ENCODE data around the gene MTX1. TPM values are rescaled to one million over a fixed set of nuclear protein-coding genes. Genes with fewer than 3 reads are reported as not detected.
"Not testable (repeated sequence)": the region's sequence is repeated elsewhere in the genome, so short reads cannot be mapped to it uniquely, and the experiment has no call there.

The MTX1 gene
- total RNA-seq, 1 donor from 2014 or later: 15.3 TPM

- DNase-seq: not testable (repeated sequence)
These were observed 18.6 kb upstream of the MTX1 start for GRCh38 chr1:155189926-155190325.

GRCh38 chr1:155191904-155192303, 16.6 kb upstream of the MTX1 start:
- DNase-seq: no peak

DNA sequence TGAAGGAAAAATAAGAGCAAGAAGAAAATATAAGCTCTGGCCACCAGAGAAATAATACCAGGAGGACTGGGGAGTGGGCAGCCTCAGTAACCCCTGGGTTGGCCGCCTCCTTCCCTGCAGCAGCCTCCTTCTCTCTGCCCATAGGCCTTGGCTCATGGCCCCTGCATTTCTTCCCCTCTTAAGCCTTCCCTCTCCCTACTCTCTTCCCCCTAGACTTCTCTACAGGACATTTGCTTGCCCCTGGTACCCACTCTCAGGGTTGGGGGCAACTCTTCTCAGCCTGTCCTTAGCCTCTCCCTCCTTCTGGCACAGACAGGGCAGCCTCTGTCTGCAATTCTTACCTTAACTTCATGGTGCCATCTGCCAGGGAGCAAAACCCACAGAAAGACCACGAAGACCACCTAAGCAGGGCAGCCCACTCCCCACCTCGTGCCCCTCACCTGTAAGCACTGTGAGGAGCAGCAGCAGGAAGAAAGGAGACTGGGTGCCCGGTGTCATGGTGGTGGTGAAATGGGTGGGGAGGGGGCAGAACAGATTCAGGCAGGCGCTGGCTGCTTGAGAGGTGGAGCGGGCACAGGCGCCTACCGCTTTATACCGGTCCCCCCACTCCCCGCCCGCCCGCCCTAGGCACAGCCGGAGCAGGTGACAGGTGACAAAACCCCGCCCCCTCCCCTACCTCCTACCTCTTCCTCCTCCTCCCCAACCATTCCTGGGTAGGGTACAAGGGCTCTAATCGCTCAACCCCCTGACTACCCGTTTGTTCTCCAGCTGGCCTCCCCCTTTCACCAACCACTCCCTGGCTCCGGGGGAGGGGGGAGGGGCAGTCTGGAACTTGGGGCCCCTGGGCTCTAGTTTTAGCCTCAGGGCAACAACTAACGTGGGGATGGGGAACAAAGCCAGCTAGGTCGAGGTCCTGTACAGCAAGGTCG, 15.9 kb upstream of the MTX1 start:
- DNase-seq: no peak

GRCh38 chr1:155193275-155193990, 15.1 kb upstream of the MTX1 start:
- peak; percentile 43 for DNase-seq

DNA sequence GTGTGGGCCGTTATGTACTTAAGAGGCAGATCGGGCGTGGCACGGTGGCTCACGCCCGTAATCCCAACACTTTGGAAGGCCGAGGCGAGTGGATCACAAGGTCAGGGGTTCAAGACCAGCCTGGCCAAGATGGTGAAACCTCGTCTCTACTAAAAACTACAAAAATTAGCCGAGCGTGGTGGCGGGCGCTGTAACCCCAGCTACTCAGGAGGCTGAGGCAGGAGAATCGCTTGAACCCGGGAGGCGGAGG, 14.6 kb upstream of the MTX1 start:
- not testable (repeated sequence) for DNase-seq

DNA sequence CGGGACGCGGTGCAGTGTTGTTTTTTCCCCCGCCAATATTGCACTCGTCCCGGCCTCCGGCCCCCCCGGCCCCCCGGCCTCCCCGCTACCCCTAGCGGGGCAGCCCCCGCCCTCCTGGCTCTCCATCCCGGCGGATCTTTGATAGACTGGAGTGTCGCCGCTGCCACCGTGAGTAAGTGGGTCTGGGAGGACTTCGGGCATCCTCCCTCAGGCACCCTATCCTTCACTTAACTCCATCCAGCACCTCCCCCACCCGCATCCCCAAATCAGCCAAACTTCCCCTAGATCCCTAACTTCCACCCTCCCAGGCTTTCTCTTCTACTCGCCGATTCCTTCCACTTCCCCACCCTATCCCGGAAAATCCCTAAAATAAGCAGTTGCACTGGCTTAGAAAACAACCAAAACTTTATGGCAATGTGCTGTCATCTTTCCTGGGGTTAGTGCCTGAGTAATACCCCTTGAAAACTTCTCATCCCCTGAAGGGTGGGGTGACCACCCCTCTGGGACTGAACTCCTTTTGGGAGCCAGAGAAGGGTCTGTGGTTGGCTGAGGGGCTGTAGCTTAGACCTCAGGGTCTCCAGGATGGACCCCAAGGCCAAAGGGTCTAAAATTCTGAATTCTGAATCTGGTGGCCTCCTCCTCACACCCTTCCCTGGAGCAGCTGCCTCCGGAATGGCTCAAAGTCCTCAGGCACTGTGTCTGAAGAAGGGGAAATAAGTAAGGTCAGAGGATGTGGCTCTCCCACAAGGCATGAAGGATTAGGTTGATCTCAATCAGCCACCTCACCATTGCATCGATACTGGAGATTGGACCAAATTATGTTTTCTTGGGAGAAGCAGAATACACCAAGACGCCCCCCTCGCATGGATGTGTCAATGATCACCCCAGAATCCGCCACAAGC, 13.0 kb upstream of the MTX1 start:
- no peak for DNase-seq

DNA sequence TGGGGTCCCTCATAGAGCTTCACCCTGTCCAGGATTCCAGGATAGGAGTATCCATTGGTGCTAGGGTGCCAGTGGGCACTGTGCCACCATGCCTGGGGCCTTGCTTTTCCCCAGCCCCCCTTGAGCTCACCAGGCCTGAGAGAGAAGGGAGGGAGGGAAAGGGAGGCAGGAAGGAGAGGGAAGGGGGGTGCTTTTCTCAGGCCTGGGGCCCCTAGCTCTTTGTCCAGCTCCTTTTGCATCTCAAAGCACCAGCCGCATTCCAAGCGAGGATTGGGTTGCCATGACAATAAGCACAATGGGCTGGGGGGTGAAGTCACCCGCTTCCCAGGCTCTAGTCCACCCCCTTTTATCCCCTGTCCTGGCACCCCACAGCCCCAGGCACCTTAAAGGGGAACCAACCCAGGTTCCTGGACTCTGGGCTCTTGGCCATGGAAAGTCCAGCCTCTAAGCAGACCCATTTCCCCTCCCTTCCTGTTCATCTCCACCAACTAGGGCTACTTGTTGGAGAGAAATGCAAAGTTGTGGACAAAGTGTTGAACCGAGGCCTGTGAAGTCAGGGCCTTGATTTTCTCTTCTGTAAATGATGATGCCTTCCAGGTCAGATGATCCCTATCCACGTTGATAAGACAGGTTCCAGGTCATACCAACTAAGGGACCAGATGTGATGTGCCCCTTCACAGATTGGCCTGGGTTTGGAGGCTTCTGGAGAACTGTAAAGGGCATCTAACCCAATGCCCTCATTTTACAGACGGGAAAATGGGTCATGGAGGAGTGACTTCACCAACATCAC, 12.2 kb upstream of the MTX1 start:
- DNase-seq: peak; percentile 34

- no peak for DNase-seq
These were observed 11.4 kb upstream of the MTX1 start for GRCh38 chr1:155196893-155197638.

GRCh38 chr1:155197901-155198546, 10.5 kb upstream of the MTX1 start:
- DNase-seq: no peak

DNA sequence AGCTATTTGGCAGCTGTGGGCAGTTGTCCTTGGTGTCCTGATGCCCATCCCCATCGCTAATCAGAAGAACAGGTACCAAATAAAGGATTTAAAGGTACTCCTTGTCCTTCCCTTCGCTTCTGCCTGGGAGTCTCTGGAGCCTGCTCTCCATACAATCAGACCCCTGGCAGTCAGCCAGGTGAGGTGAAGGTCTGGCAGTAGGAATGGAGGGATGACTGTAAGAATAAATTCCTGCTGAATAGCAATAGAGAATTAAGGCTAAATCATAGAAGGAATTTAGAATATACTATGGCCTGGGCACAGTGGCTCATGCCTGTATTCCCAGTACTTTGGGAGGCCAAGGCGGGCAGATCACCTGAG, 10.0 kb upstream of the MTX1 start:
- DNase-seq: no peak

DNA sequence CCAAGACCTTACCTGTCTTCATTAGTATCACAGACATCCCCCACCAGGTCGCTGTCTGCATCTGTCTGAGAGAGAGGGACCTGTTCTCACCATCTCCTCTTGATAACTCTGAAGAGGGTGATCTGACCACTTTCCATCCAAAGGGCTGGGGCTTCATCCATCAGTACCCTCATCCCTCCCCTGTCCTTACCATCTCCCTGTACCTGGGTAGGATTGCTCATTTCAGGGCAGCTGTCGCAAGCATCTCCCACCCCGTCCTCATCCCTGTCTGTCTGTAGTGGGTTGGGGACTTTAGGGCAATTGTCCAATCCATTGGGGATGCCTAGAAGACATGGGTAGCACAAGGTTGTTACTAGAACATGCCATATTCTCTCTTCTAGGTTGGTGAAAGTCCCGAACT, 8.7 kb upstream of the MTX1 start:
- DNase-seq: no peak

- DNase-seq: no peak
These were observed 7.6 kb upstream of the MTX1 start for GRCh38 chr1:155200920-155201319.

DNA sequence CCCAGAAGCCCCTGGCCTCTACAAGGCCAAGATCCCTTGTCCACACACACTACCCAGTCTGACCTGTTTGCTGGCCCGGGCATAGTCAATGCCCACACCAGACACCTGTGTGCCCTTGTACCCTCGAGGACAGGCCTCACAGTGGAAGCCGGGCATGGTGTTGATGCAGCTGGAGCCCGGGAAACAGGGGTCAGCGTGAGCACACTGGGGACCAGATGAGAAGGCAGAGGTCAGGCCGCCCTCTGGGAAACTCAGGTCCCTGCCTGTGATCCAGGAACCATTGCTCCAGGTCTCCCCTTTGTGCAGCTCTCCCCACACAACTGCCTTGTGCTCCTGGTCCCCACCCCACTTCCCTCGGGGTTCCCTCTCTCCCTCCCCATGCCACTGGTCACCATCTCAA, 6.3 kb upstream of the MTX1 start:
- DNase-seq: no peak

GRCh38 chr1:155202731-155203515, 5.6 kb upstream of the MTX1 start:
- no peak for DNase-seq

- DNase-seq: no peak
These were observed 3.5 kb upstream of the MTX1 start for GRCh38 chr1:155205035-155205434.

GRCh38 chr1:155205969-155206593, 2.4 kb upstream of the MTX1 start:
- no peak for DNase-seq

- peak; percentile 61 for DNase-seq
These were observed 1.3 kb upstream of the MTX1 start for GRCh38 chr1:155206891-155207805.

DNA sequence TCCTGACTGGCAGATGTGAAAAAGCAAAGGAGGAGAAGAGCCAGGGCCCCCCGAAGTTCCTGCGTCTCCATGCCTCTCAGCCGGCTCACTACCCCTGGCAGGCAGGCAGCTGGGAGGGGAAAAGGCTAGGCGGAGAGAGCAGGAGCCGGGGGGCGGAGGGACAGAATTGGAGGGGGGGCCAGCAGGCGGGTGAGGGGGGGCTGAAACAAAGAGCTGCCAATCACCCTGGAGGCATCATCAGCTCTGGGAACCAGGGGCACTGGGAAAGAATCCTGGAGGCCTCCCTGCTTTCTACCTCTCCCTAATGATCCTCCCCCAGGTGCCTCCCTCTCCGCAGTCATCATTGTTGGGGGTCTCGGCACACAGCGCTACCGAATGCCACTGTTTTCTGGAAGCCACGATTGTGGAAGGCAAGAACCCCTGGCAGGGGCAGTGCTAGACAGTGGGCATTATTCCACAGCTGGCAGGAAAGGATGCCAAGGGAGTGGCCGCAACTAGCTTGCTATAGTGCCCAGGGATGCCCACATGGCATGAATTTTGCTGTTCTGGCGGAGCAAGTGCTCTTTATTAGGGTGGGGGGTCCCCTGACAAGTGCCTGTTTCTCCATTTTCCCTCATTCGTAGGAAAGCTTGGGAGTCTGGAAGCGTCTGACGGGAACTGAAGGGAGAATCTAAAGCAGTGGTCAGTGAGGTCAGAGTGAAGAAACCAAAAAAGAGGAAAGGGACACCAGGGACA, 522 bp upstream of the MTX1 start, which contains the start of gene THBS3:
Gene THBS3, minus strand, starts transcription at position 92 of the 735 bp plus-strand sequence. Its CDS starts 21 bp downstream, at position 71.
- peak; percentile 41 for DNase-seq
